ENCODE results near the gene CUEDC1.

CUEDC1 gene

DNA sequence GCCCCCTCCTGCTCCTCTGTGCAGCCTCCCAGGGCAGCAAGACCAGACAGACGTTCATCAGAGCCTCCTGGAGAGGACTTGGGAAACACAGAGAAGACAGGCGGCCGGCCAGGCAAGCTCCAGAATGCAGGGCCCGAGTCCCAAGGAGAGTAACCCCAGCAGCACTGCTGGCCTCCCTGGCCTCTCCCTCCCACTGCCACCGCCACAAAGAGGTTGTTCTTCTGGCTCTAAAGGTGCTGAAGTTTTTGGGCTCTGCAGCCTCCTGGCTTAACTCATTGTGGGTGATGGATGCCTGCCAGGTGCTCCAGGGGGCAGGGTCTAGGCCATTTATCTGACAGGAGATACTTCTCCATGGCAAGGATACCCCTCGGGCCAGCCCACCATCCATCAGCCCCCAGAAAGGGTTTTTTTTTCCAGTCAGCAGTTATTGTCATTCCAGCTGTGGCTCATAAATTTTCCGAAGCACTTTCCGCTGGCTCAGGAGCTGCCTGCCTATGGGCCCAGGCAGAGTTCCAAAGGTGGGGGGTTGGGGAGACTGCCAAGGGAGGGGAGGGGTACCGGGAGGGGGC, 73.3 kb downstream of the CUEDC1 start:
- DNase-seq (no peak), ATAC-seq (ENCODE audit: insufficient read depth, low read depth) (no peak)
- Histone ChIP-seq H3K36me3 (ENCODE audit: insufficient read depth, low read length) (no peaks in the 10 kb centered on the region), H3K27ac (ENCODE audit: low read length) (no peak overlapping the region), H3K27me3 (ENCODE audit: insufficient read depth, low read length, poor library complexity) (peaks cover 13% of the 10 kb centered on the region), H2AFZ (ENCODE audit: low read depth, low read length) (no peak overlapping the region), H3K79me2 (ENCODE audit: insufficient read depth, low read length) (no peaks in the 10 kb centered on the region), H3K9ac (ENCODE audit: low read depth, low read length) (no peak overlapping the region), H3K4me2 (ENCODE audit: insufficient read depth, low read length) (no peak overlapping the region), H4K20me1 (ENCODE audit: insufficient read depth, low read length) (peaks cover 10% of the 10 kb centered on the region; the same call in 1 of the 2 replicates), H3K9me3 (ENCODE audit: insufficient read depth, low read length, severe bottlenecking) (no peaks in the 10 kb centered on the region), H3K4me3 (ENCODE audit: low read depth in 1 of 2, low read length in 2 of 2) (no peak overlapping the region), H3K4me1 (ENCODE audit: insufficient read depth, low read length) (no peaks in the 10 kb centered on the region)
- TF ChIP-seq, protein P1, sequence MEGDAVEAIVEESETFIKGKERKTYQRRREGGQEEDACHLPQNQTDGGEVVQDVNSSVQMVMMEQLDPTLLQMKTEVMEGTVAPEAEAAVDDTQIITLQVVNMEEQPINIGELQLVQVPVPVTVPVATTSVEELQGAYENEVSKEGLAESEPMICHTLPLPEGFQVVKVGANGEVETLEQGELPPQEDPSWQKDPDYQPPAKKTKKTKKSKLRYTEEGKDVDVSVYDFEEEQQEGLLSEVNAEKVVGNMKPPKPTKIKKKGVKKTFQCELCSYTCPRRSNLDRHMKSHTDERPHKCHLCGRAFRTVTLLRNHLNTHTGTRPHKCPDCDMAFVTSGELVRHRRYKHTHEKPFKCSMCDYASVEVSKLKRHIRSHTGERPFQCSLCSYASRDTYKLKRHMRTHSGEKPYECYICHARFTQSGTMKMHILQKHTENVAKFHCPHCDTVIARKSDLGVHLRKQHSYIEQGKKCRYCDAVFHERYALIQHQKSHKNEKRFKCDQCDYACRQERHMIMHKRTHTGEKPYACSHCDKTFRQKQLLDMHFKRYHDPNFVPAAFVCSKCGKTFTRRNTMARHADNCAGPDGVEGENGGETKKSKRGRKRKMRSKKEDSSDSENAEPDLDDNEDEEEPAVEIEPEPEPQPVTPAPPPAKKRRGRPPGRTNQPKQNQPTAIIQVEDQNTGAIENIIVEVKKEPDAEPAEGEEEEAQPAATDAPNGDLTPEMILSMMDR (IDR thresholded peaks at IDR 0.05; ENCODE audit: borderline replicate concordance, extremely low read depth, low read length, poor library complexity, severe bottlenecking), result no peak
- TF ChIP-seq EZH2 (IDR thresholded peaks at IDR 0.05; ENCODE audit: borderline replicate concordance, low read depth, low read length, severe bottlenecking), result no peak

- H3K9ac ChIP-seq (ENCODE audit: low read depth, low read length), result no peak overlapping the region
- DNase-seq (no peak), ATAC-seq (ENCODE audit: insufficient read depth, low read depth) (no peak)
- no peaks in the 10 kb centered on the region for H3K4me1 ChIP-seq (ENCODE audit: insufficient read depth, low read length)
- no peak for TF ChIP-seq EZH2 (IDR thresholded peaks at IDR 0.05; ENCODE audit: borderline replicate concordance, low read depth, low read length, severe bottlenecking)
- TF ChIP-seq, protein P1 (IDR thresholded peaks at IDR 0.05; ENCODE audit: borderline replicate concordance, extremely low read depth, low read length, poor library complexity, severe bottlenecking), result no peak
- H3K27ac ChIP-seq (ENCODE audit: low read length), result no peak overlapping the region
- H3K27me3 ChIP-seq (ENCODE audit: insufficient read depth, low read length, poor library complexity), result peaks cover 14% of the 10 kb centered on the region
- no peaks in the 10 kb centered on the region for H3K79me2 ChIP-seq (ENCODE audit: insufficient read depth, low read length)
- H3K4me2 ChIP-seq (ENCODE audit: insufficient read depth, low read length), result no peak overlapping the region
- peaks cover 9% of the 10 kb centered on the region; the same call in 1 of the 2 replicates for H4K20me1 ChIP-seq (ENCODE audit: insufficient read depth, low read length)
- H3K4me3 ChIP-seq (ENCODE audit: low read depth in 1 of 2, low read length in 2 of 2), result no peak overlapping the region
- H3K9me3 ChIP-seq (ENCODE audit: insufficient read depth, low read length, severe bottlenecking), result no peaks in the 10 kb centered on the region
- H3K36me3 ChIP-seq (ENCODE audit: insufficient read depth, low read length), result no peaks in the 10 kb centered on the region
- H2AFZ ChIP-seq (ENCODE audit: low read depth, low read length), result no peak overlapping the region
These were observed 74.1 kb downstream of the CUEDC1 start for GRCh38 chr17:57881143-57881542.

GRCh38 chr17:57880086-57880456, 75.1 kb downstream of the CUEDC1 start:
- H2AFZ ChIP-seq (ENCODE audit: low read depth, low read length), result no peak overlapping the region
- ATAC-seq (ENCODE audit: insufficient read depth, low read depth), result no peak
- TF ChIP-seq, protein P1 (IDR thresholded peaks at IDR 0.05; ENCODE audit: borderline replicate concordance, extremely low read depth, low read length, poor library complexity, severe bottlenecking), result no peak
- TF ChIP-seq EZH2 (IDR thresholded peaks at IDR 0.05; ENCODE audit: borderline replicate concordance, low read depth, low read length, severe bottlenecking), result no peak

More at GRCh38 chr17:57880086-57880456, 75.1 kb downstream of the CUEDC1 start:
- Histone ChIP-seq H3K36me3 (ENCODE audit: insufficient read depth, low read length) (no peaks in the 10 kb centered on the region), H3K9me3 (ENCODE audit: insufficient read depth, low read length, severe bottlenecking) (no peaks in the 10 kb centered on the region), H3K27ac (ENCODE audit: low read length) (no peak overlapping the region), H3K9ac (ENCODE audit: low read depth, low read length) (no peak overlapping the region), H3K4me2 (ENCODE audit: insufficient read depth, low read length) (no peak overlapping the region), H3K79me2 (ENCODE audit: insufficient read depth, low read length) (no peaks in the 10 kb centered on the region), H3K27me3 (ENCODE audit: insufficient read depth, low read length, poor library complexity) (peaks cover 14% of the 10 kb centered on the region), H3K4me3 (ENCODE audit: low read depth in 1 of 2, low read length in 2 of 2) (no peak overlapping the region), H4K20me1 (ENCODE audit: insufficient read depth, low read length) (peaks cover 6% of the 10 kb centered on the region; the same call in 1 of the 2 replicates), H3K4me1 (ENCODE audit: insufficient read depth, low read length) (peaks cover 8% of the 10 kb centered on the region)
- no peak for DNase-seq

Data from DND-41 (cell line).